Smooth muscle cell (in vitro differentiated cells): Measurements from ENCODE around the gene GCA. TPM values are rescaled to one million over a fixed set of nuclear protein-coding genes. Genes with fewer than 3 reads are reported as not detected.
A peak's percentile ranks its signal among the peaks of the same experiment; 100 is the strongest.

Source experiments
- DNase-seq: peaks from one replicate; lab custom pipeline; 2025; ENCODE audit not compliant: unreplicated experiment; lab: John Stamatoyannopoulos, UW
- H2AFZ ChIP-seq: fragments of 200-600 bp; sonication (generic); 2 replicates; pipeline ENCODE4 v1.6.0; 2016; ENCODE audit warnings: antibody characterized with exemption, low read depth, mild to moderate bottlenecking
- H3F3A ChIP-seq: fragments of 200-600 bp; sonication (generic); 2 replicates; pipeline ENCODE4 v1.6.0; 2017; ENCODE audit warnings: antibody characterized with exemption, low read depth
- H3K27ac ChIP-seq: fragments of 200-600 bp; sonication (generic); 2 replicates; pipeline ENCODE4 v1.5.1; 2016; ENCODE audit warnings: low read depth, mild to moderate bottlenecking
- H3K27me3 ChIP-seq: fragments of 200-600 bp; sonication (generic); 2 replicates; pipeline ENCODE4 v1.6.1; 2016; ENCODE audit warnings: low read depth, mild to moderate bottlenecking
- H3K36me3 ChIP-seq: fragments of 200-600 bp; sonication (generic); 2 replicates; pipeline ENCODE4 v1.5.1; 2016; ENCODE audit warnings: low read depth
- H3K4me1 ChIP-seq: fragments of 200-600 bp; sonication (generic); 2 replicates; pipeline ENCODE4 v1.5.1; 2016; ENCODE audit warnings: low read depth
- H3K4me2 ChIP-seq: fragments of 200-600 bp; sonication (generic); 2 replicates; pipeline ENCODE4 v1.6.0; 2016; ENCODE audit warnings: mild to moderate bottlenecking
- H3K4me3 ChIP-seq: fragments of 200-600 bp; sonication (generic); 2 replicates; pipeline ENCODE4 v1.5.1; 2016; ENCODE audit warnings: mild to moderate bottlenecking
- H3K79me2 ChIP-seq: fragments of 200-600 bp; sonication (generic); 2 replicates; pipeline ENCODE4 v1.6.0; 2016; ENCODE audit warnings: low read depth, mild to moderate bottlenecking
- H3K9ac ChIP-seq: fragments of 200-600 bp; sonication (generic); 2 replicates; pipeline ENCODE4 v1.6.0; 2016; ENCODE audit warnings: low read depth
- H3K9me3 ChIP-seq: fragments of 200-600 bp; sonication (generic); replicated peaks from 2 replicates; pipeline ENCODE4 v1.5.1; 2016; ENCODE audit warnings: low read depth
- H4K20me1 ChIP-seq: fragments of 200-600 bp; sonication (generic); 2 replicates; pipeline ENCODE4 v1.6.0; 2016; ENCODE audit warnings: low read depth
- CTCF ChIP-seq: fragments of 200-600 bp; sonication (generic); IDR thresholded peaks from 2 replicates; pipeline ENCODE4 v1.5.1; 2017; ENCODE audit warnings: borderline replicate concordance, mild to moderate bottlenecking, antibody characterized with exemption; ENCODE audit not compliant: insufficient read depth, poor library complexity, severe bottlenecking
- WGBS: methylation state at CpG from one replicate; pipeline ENCODE4 v1.1.7; 2016; ENCODE audit warnings: low lambda C conversion rate; 5-methylcytosine and 5-hydroxymethylcytosine counted together
- polyA plus RNA-seq: library from polyadenylated mRNA; unstranded; fragments of >200 nt; fragmentation: Nextera tagmentation; extraction: Ambion mirVana; gene quantifications from 2 replicates; pipeline ENCODE4 v1.2.1, GENCODE V29; 2016
- total RNA-seq: library from RNA; depleted of rRNA; stranded (reverse); fragments of >200 nt; gene quantifications from 2 replicates; pipeline ENCODE4 v1.2.3, GENCODE V29; 2014

GCA gene
- total and polyA plus RNA-seq, 2 experiments from 2014 or later: 6.1 to 13.7 TPM

GRCh38 chr2:162305901-162306300 is 38.0 kb upstream of the GCA start:
- Histone ChIP-seq H4K20me1 (no peaks in the 10 kb centered on the region), H3K36me3 (no peaks in the 10 kb centered on the region), H3K4me1 (no peaks in the 10 kb centered on the region), H3K27ac (no peak overlapping the region), H3K27me3 (peaks cover 9% of the 10 kb centered on the region), H3K79me2 (no peaks in the 10 kb centered on the region), H3K4me2 (peak overlapping the region; percentile 29), H3F3A (no peaks in the 10 kb centered on the region), H3K4me3 (no peak overlapping the region), H2AFZ (no peak overlapping the region), H3K9me3 (no peaks in the 10 kb centered on the region), H3K9ac (no peak overlapping the region)
- no peak for TF ChIP-seq CTCF
- WGBS: 56% methylated on average over 3 of the region's 3 CpGs
- DNase-seq: no peak

- H3F3A ChIP-seq: no peaks in the 10 kb centered on the region
- no peaks in the 10 kb centered on the region for H3K9me3 ChIP-seq
- H3K79me2 ChIP-seq: no peaks in the 10 kb centered on the region
- H3K36me3 ChIP-seq: no peaks in the 10 kb centered on the region
- no peak for TF ChIP-seq CTCF
- no peak overlapping the region for H3K27ac ChIP-seq
- H3K9ac ChIP-seq: no peak overlapping the region
- no peak for DNase-seq
- no peak overlapping the region for H3K4me3 ChIP-seq
- peaks cover 26% of the 10 kb centered on the region for H3K27me3 ChIP-seq
- H2AFZ ChIP-seq: no peak overlapping the region
- H3K4me1 ChIP-seq: no peaks in the 10 kb centered on the region
- WGBS: 77% methylated on average over 3 of the region's 3 CpGs
- no peaks in the 10 kb centered on the region for H4K20me1 ChIP-seq
- H3K4me2 ChIP-seq: no peak overlapping the region
These were observed 35.0 kb upstream of the GCA start for GRCh38 chr2:162308747-162309503.

- no peak for DNase-seq
- WGBS: 83% methylated on average over 1 of the region's 1 CpG
- Histone ChIP-seq H3K9me3 (no peaks in the 10 kb centered on the region), H3K27me3 (peaks cover 33% of the 10 kb centered on the region), H3K79me2 (no peaks in the 10 kb centered on the region), H2AFZ (no peak overlapping the region), H4K20me1 (no peaks in the 10 kb centered on the region), H3K36me3 (no peaks in the 10 kb centered on the region), H3K4me3 (no peak overlapping the region), H3K4me2 (no peak overlapping the region), H3K4me1 (no peaks in the 10 kb centered on the region), H3K9ac (no peak overlapping the region), H3F3A (no peaks in the 10 kb centered on the region), H3K27ac (no peak overlapping the region)
- TF ChIP-seq CTCF: no peak
These were observed 31.1 kb upstream of the GCA start for GRCh38 chr2:162312853-162313252.

- 92% methylated on average over 4 of the region's 4 CpGs for WGBS
- H3K4me2 ChIP-seq: no peak overlapping the region
- no peaks in the 10 kb centered on the region for H3K79me2 ChIP-seq
- H3K27ac ChIP-seq: no peak overlapping the region
- H3K36me3 ChIP-seq: no peaks in the 10 kb centered on the region
- H3K27me3 ChIP-seq: peaks cover 41% of the 10 kb centered on the region
- no peaks in the 10 kb centered on the region for H3F3A ChIP-seq
- H3K4me3 ChIP-seq: no peak overlapping the region
- no peaks in the 10 kb centered on the region for H3K9me3 ChIP-seq
- DNase-seq: no peak
- no peaks in the 10 kb centered on the region for H3K4me1 ChIP-seq
- H4K20me1 ChIP-seq: no peaks in the 10 kb centered on the region
- no peak overlapping the region for H3K9ac ChIP-seq
- no peak for TF ChIP-seq CTCF
- H2AFZ ChIP-seq: no peak overlapping the region
These were observed 28.0 kb upstream of the GCA start for GRCh38 chr2:162315938-162316337.
